GM23248 (cell line): ENCODE data around the gene KCTD1.

Source experiments
- EZH2 ChIP-seq: fragments of 200-600 bp; sonication (generic); IDR thresholded peaks from 2 replicates; pipeline ENCODE4 v1.6.1; 2018; ENCODE audit warnings: antibody characterized with exemption, mild to moderate bottlenecking; ENCODE audit not compliant: insufficient read depth, poor library complexity, severe bottlenecking
- EZH2phosphoT487 ChIP-seq: fragments of 200-600 bp; sonication (generic); IDR thresholded peaks from 2 replicates; pipeline ENCODE4 v1.6.1; 2018; ENCODE audit warnings: antibody characterized with exemption, moderate library complexity, mild to moderate bottlenecking, low read depth; ENCODE audit not compliant: insufficient read depth

GRCh38 chr18:26504831-26505230 lies 43.5 kb downstream of the KCTD1 start:
- TF ChIP-seq EZH2: no peak
- TF ChIP-seq EZH2phosphoT487: no peak
